HCT116 (cell line): ENCODE results near the gene PRR12. TPM values are rescaled to one million over a fixed set of nuclear protein-coding genes. Genes with fewer than 3 reads are reported as not detected.

ENCODE experiments used
- ATAC-seq: fragments of 200-7000 bp; cut with Tn5 transposase; 2 replicates; pipeline ENCODE4 v1.9.1; 2020; ENCODE audit warnings: mild to moderate bottlenecking, moderate library complexity
- BruUV-seq: library from RNA; stranded (reverse); fragments of 400-500 nt; replicated peaks from 2 replicates; lab custom pipeline; 2021; lab: Mats Ljungman, UMichigan
- CTCF ChIA-PET: fragments of 300-600 bp; sonication (Branson Sonifier 250); formaldehyde crosslinking; loops from one replicate; lab custom pipeline; 2021; ENCODE audit warnings: antibody characterized with exemption; lab: Charles Lee
- POLR2A ChIA-PET: fragments of 300-600, 350-600 bp; sonication (Branson Sonifier 250); formaldehyde crosslinking; loops from one replicate; lab custom pipeline; 2021; ENCODE audit warnings: antibody characterized with exemption; lab: Charles Lee
- RAD21 ChIA-PET, 2 experiments: fragments of 300-600 bp; sonication (Branson Sonifier 250); formaldehyde crosslinking; loops; one replicate each; lab custom pipeline; 2023; ENCODE audit warnings: low total read pairs in 2 of 2; ENCODE audit not compliant: uncharacterized antibody in 2 of 2, unreplicated experiment in 2 of 2, low non-redundant PET in 1 of 2; lab: Charles Lee
- DNase-seq: peaks from one replicate; pipeline ENCODE4 v3.0.0-alpha.2; 2010; ENCODE audit warnings: low read depth, low spot score
- H2AFZ ChIP-seq: fragments of 200-600 bp; shearing (Covaris generic), sonication (generic); 2 replicates; pipeline ENCODE4 v1.6.1; 2017; ENCODE audit warnings: low read depth, mixed run types, mixed read lengths, antibody characterized with exemption, low read length; ENCODE audit not compliant: poor library complexity, severe bottlenecking
- H3K27ac ChIP-seq: 2 replicates; pipeline ENCODE4 v1.5.1; 2012; ENCODE audit warnings: low read depth, low read length
- H3K27me3 ChIP-seq: fragments of 200-600 bp; sonication (generic); 2 replicates; pipeline ENCODE4 v1.6.1; 2016; ENCODE audit warnings: mixed run types, low read length, mixed read lengths; ENCODE audit not compliant: insufficient read depth
- H3K36me3 ChIP-seq, 2 experiments: fragments of 200-500 bp in 1 of 2; fragments of 200-600 bp in 1 of 2; sonication (Bioruptor generic) in 1 of 2; sonication (generic) in 1 of 2; 2 replicates each; pipeline versions ENCODE4 v1.5.1 to v1.6.1; 2014 to 2016; ENCODE audit warnings: low read length in 2 of 2, inconsistent platforms in 1 of 2, mixed read lengths in 1 of 2, mixed run types in 1 of 2; ENCODE audit not compliant: insufficient read depth in 2 of 2, control insufficient read depth in 1 of 2
- H3K4me1 ChIP-seq, 2 experiments: fragments of 200-600 bp in 1 of 2; sonication (generic) in 1 of 2; 2 replicates each; pipeline versions ENCODE4 v1.5.1 to v1.6.1; 2012 to 2017; ENCODE audit warnings: low read length in 2 of 2, inconsistent platforms in 1 of 2, mild to moderate bottlenecking in 1 of 2, mixed read lengths in 1 of 2, mixed run types in 1 of 2, moderate library complexity in 1 of 2; ENCODE audit not compliant: insufficient read depth in 2 of 2, control insufficient read depth in 1 of 2
- H3K4me2 ChIP-seq: fragments of 200-600 bp; sonication (generic); 2 replicates; pipeline ENCODE4 v1.6.1; 2017; ENCODE audit warnings: mixed run types, low read length, mixed read lengths
- H3K4me3 ChIP-seq, 2 experiments: fragments of 200-600 bp in 1 of 2; sonication (generic) in 1 of 2; replicated peaks in 1 of 2; 2 replicates each; pipeline ENCODE4 v1.5.1; 2011 to 2016; ENCODE audit warnings: low read length in 2 of 2, control low read depth in 1 of 2, low read depth in 1 of 2, mild to moderate bottlenecking in 1 of 2, mixed read lengths in 1 of 2, mixed run types in 1 of 2
- H3K79me2 ChIP-seq: fragments of 200-600 bp; sonication (generic); 2 replicates; pipeline ENCODE4 v1.6.1; 2017; ENCODE audit warnings: mild to moderate bottlenecking, mixed run types, low read length, moderate library complexity, mixed read lengths; ENCODE audit not compliant: insufficient read depth
- H3K9ac ChIP-seq: fragments of 200-600 bp; sonication (generic); 2 replicates; pipeline ENCODE4 v1.6.1; 2016; ENCODE audit warnings: low read length, mixed read lengths
- H3K9me2 ChIP-seq: fragments of 200-600 bp; sonication (generic), shearing (Covaris generic); 2 replicates; pipeline ENCODE4 v1.6.1; 2017; ENCODE audit warnings: mixed run types, mild to moderate bottlenecking, moderate library complexity; ENCODE audit not compliant: insufficient read depth
- H3K9me3 ChIP-seq, 2 experiments: fragments of 200-500 bp in 1 of 2; fragments of 200-600 bp in 1 of 2; sonication (Bioruptor generic) in 1 of 2; sonication (generic) in 1 of 2; 2 replicates each; pipeline ENCODE4 v1.6.1; 2014 to 2017; ENCODE audit warnings: low read length in 2 of 2, mixed read lengths in 2 of 2, inconsistent platforms in 1 of 2, low read depth in 1 of 2, mild to moderate bottlenecking in 1 of 2, mixed run types in 1 of 2, moderate library complexity in 1 of 2; ENCODE audit not compliant: control insufficient read depth in 1 of 2, insufficient read depth in 1 of 2
- H4K20me1 ChIP-seq: fragments of 200-600 bp; sonication (generic), shearing (Covaris generic); 2 replicates; pipeline ENCODE4 v1.6.1; 2017; ENCODE audit warnings: mixed run types, mild to moderate bottlenecking, moderate library complexity; ENCODE audit not compliant: insufficient read depth
- EZH2phosphoT487 ChIP-seq: fragments of 200-600 bp; IDR thresholded peaks from 2 replicates; pipeline ENCODE4 v1.6.1; 2018; ENCODE audit warnings: antibody characterized with exemption, borderline replicate concordance
- FOSL1 ChIP-seq: IDR thresholded peaks from 2 replicates; pipeline ENCODE4 v1.6.1; 2012; ENCODE audit warnings: low read depth
- POLR2AphosphoS5 ChIP-seq: IDR thresholded peaks from 2 replicates; pipeline ENCODE4 v1.6.1; 2011; ENCODE audit warnings: mild to moderate bottlenecking, low read depth, low read length, moderate library complexity
- SIN3A ChIP-seq: IDR thresholded peaks from 2 replicates; pipeline ENCODE4 v1.6.1; 2012; ENCODE audit warnings: low read depth
- SP1 ChIP-seq: IDR thresholded peaks from 2 replicates; pipeline ENCODE4 v1.6.1; 2012; ENCODE audit warnings: low read depth
- SRF ChIP-seq: IDR thresholded peaks from 2 replicates; pipeline ENCODE4 v1.6.1; 2012; ENCODE audit warnings: low read depth
- TCF7L2 ChIP-seq: IDR thresholded peaks from 2 replicates; pipeline ENCODE4 v1.7.0; 2011; ENCODE audit warnings: borderline replicate concordance, inconsistent platforms; ENCODE audit not compliant: insufficient read depth, insufficient read length; ENCODE audit errors: extremely low read depth
- ZNF274 ChIP-seq: fragments of 200-500 bp; sonication (Bioruptor generic); IDR thresholded peaks from 2 replicates; pipeline ENCODE4 v1.6.1; 2014; ENCODE audit warnings: mild to moderate bottlenecking, low read depth, low read length, inconsistent platforms
- intact Hi-C: fragments of 100-400 bp; cut with micrococcal nuclease; formaldehyde crosslinking; loops from 2 replicates; pipeline ENCODE4 v1.10.0; 2022
- total RNA-seq: library from RNA; stranded (reverse); gene quantifications from one replicate; pipeline ENCODE4 v1.2.1, GENCODE V29; 2021; ENCODE audit not compliant: unreplicated experiment
- TF ChIP-seq, protein P1 (sequence below): IDR thresholded peaks from 2 replicates; pipeline ENCODE4 v1.6.1; 2012; ENCODE audit warnings: low read depth

The PRR12 gene
- total RNA-seq, 1 experiment from 2014 or later = 26.9 TPM

DNA sequence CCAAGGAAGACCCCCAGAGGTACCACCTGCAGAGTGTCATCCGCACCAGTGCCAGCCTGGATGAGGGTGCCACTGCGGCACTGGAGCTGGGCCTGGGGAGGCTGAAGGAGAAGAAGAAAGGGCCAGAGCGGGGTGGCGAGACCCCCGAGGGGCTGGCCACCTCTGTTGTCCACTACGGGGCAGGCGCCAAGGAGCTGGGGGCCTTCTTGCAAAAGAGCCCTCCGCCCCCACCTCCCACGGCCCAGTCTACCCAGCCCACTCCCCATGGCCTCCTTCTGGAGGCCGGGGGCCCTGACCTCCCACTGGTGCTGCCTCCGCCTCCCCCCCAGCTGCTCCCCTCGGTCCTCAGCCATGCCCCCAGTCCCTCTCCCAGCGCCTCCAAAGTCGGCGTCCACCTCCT is 5.4 kb downstream of the PRR12 start (continued):
- TF ChIP-seq, protein P1, sequence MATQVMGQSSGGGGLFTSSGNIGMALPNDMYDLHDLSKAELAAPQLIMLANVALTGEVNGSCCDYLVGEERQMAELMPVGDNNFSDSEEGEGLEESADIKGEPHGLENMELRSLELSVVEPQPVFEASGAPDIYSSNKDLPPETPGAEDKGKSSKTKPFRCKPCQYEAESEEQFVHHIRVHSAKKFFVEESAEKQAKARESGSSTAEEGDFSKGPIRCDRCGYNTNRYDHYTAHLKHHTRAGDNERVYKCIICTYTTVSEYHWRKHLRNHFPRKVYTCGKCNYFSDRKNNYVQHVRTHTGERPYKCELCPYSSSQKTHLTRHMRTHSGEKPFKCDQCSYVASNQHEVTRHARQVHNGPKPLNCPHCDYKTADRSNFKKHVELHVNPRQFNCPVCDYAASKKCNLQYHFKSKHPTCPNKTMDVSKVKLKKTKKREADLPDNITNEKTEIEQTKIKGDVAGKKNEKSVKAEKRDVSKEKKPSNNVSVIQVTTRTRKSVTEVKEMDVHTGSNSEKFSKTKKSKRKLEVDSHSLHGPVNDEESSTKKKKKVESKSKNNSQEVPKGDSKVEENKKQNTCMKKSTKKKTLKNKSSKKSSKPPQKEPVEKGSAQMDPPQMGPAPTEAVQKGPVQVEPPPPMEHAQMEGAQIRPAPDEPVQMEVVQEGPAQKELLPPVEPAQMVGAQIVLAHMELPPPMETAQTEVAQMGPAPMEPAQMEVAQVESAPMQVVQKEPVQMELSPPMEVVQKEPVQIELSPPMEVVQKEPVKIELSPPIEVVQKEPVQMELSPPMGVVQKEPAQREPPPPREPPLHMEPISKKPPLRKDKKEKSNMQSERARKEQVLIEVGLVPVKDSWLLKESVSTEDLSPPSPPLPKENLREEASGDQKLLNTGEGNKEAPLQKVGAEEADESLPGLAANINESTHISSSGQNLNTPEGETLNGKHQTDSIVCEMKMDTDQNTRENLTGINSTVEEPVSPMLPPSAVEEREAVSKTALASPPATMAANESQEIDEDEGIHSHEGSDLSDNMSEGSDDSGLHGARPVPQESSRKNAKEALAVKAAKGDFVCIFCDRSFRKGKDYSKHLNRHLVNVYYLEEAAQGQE = no peak
- TF ChIP-seq TCF7L2 = no peak
- TF ChIP-seq EZH2phosphoT487 = no peak
- no peak for TF ChIP-seq SRF
- no peak for TF ChIP-seq ZNF274
- TF ChIP-seq SP1 = no peak
- TF ChIP-seq SIN3A = no peak
- TF ChIP-seq POLR2AphosphoS5 = no peak

DNA sequence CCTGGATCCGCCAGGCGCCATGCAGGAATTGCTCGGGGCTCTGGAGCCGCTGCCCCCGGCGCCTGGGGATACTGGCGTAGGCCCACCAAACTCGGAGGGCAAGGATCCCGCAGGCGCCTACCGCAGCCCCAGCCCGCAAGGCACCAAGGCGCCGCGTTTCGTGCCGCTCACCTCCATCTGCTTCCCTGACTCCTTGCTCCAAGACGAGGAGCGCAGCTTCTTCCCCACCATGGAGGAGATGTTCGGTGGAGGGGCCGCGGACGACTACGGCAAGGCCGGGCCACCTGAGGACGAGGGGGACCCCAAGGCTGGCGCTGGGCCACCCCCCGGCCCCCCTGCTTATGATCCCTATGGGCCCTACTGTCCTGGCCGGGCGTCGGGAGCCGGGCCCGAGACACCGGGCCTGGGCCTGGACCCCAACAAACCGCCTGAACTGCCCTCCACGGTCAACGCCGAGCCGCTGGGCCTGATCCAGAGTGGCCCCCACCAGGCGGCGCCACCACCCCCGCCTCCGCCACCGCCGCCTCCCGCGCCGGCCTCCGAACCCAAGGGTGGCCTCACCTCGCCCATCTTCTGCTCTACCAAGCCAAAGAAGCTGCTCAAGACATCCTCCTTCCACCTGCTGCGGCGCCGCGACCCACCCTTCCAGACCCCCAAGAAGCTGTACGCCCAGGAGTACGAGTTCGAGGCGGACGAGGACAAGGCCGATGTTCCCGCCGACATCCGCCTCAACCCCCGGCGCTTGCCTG is 6.1 kb downstream of the PRR12 start:
- no peaks in the 10 kb centered on the region for H3K9me3 ChIP-seq
- ChIA-PET POLR2A (no interaction called here), RAD21 (no interaction called here), CTCF (no interaction called here)
- no peak overlapping the region for H3K4me2 ChIP-seq
- H3K9me2 ChIP-seq = no peaks in the 10 kb centered on the region
- no peak overlapping the region for H3K4me3 ChIP-seq
- H3K9ac ChIP-seq = no peak overlapping the region
- no peaks in the 10 kb centered on the region for H3K27me3 ChIP-seq
- H3K27ac ChIP-seq = no peak overlapping the region
- ATAC-seq = no peak
- H3K79me2 ChIP-seq = peaks cover 61% of the 10 kb centered on the region
- H4K20me1 ChIP-seq = peaks cover 8% of the 10 kb centered on the region; the same call in 1 of the 2 replicates
- intact Hi-C loops = no loop called here
- H3K36me3 ChIP-seq = peaks cover 29 to 46% of the 10 kb centered on the region in 2 experiments; a peak in 3 of 4 replicates
- no peak overlapping the region for H2AFZ ChIP-seq
- peaks cover 6 to 19% of the 10 kb centered on the region in 2 experiments; a peak in 3 of 4 replicates for H3K4me1 ChIP-seq
- no TSS peak for BruUV-seq
- TF ChIP-seq EZH2phosphoT487 = no peak
- no peak for TF ChIP-seq FOSL1
- 0 out of 2 replicates have a peak, but pooled peaks have one; percentile 21 for TF ChIP-seq POLR2AphosphoS5
- no peak for DNase-seq
